ENCODE data around the gene LTBP2.

GRCh38 chr14:74547331-74547927, 64.6 kb downstream of the LTBP2 start:
- TF ChIP-seq ZNF589 (CRISPR knock-in tag; conservative IDR thresholded peaks at IDR 0.05) (no peak), AHR (CRISPR knock-in tag; IDR thresholded peaks at IDR 0.05) (no peak), ZNF318 (CRISPR knock-in tag; IDR thresholded peaks at IDR 0.05) (no peak), ATF5 (CRISPR knock-in tag; IDR thresholded peaks at IDR 0.05; ENCODE audit: low read depth) (no peak), XBP1 (CRISPR knock-in tag; IDR thresholded peaks at IDR 0.05) (no peak), PCBP1 (IDR thresholded peaks at IDR 0.05; ENCODE audit: borderline replicate concordance, low read depth, low read length) (no peak), SIX4 (CRISPR knock-in tag; IDR thresholded peaks at IDR 0.05) (no peak)
- TF ChIP-seq, protein P1, sequence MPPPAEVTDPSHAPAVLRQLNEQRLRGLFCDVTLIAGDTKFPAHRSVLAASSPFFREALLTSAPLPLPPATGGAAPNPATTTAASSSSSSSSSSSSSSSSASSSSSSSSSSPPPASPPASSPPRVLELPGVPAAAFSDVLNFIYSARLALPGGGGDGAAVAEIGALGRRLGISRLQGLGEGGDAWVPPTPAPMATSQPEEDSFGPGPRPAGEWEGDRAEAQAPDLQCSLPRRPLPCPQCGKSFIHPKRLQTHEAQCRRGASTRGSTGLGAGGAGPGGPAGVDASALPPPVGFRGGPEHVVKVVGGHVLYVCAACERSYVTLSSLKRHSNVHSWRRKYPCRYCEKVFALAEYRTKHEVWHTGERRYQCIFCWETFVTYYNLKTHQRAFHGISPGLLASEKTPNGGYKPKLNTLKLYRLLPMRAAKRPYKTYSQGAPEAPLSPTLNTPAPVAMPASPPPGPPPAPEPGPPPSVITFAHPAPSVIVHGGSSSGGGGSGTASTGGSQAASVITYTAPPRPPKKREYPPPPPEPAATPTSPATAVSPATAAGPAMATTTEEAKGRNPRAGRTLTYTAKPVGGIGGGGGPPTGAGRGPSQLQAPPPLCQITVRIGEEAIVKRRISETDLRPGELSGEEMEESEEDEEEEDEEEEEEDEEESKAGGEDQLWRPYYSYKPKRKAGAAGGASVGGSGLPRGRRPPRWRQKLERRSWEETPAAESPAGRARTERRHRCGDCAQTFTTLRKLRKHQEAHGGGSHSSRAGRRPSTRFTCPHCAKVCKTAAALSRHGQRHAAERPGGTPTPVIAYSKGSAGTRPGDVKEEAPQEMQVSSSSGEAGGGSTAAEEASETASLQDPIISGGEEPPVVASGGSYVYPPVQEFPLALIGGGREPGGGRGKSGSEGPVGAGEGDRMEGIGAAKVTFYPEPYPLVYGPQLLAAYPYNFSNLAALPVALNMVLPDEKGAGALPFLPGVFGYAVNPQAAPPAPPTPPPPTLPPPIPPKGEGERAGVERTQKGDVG (CRISPR knock-in tag; IDR thresholded peaks at IDR 0.05; ENCODE audit: borderline replicate concordance), result no peak

All from HepG2 (cell line).